Measurements from ENCODE around the gene SFMBT1. TPM values are rescaled to one million over a fixed set of nuclear protein-coding genes. Genes with fewer than 3 reads are reported as not detected.

Gene SFMBT1
- total and polyA plus RNA-seq, 2 experiments from 2014 or later, result 3.4 to 6.1 TPM

DNA sequence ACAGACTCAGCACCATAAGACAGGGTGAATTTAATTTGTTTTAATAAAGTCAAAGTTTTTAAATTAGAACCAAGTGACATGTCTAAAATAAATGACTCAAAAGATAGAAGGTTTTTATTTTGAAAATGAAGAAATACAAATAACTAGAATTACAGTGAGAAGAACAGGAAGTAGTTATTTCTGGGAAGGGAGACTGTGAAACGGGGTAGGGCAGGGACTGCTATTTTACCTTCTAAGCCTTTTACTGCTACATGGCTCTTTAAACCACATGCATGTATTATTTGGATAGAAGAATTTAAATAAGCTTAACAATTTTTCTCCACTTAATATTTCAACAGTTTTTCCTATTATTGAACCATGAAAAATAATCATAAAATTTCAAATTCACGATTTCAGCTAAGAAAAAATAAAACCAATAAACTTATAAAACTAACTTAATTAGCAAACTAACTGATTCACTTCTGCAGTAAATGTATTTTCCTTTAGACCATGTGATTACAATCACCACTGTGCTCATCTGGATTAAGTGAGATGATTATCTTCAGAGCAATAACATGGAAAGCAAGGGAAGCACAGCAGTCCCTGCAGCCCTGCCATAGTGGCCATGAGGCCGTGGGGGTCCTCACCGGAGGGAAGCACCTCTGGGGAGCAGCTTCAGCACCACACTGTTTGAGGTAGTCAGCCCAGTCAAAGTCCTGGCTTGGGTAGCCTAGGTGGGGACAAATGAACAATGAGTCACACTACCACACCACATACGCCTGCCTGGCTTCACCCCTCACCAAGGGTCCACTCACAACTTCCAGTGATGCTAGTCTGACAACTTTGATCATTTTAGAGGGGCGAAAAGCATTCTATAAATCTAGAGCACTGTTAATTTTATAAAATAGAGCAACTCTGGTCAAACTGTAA lies 120.2 kb downstream of the SFMBT1 start:
- TF ChIP-seq, protein P1, sequence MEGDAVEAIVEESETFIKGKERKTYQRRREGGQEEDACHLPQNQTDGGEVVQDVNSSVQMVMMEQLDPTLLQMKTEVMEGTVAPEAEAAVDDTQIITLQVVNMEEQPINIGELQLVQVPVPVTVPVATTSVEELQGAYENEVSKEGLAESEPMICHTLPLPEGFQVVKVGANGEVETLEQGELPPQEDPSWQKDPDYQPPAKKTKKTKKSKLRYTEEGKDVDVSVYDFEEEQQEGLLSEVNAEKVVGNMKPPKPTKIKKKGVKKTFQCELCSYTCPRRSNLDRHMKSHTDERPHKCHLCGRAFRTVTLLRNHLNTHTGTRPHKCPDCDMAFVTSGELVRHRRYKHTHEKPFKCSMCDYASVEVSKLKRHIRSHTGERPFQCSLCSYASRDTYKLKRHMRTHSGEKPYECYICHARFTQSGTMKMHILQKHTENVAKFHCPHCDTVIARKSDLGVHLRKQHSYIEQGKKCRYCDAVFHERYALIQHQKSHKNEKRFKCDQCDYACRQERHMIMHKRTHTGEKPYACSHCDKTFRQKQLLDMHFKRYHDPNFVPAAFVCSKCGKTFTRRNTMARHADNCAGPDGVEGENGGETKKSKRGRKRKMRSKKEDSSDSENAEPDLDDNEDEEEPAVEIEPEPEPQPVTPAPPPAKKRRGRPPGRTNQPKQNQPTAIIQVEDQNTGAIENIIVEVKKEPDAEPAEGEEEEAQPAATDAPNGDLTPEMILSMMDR (IDR thresholded peaks at IDR 0.05; ENCODE audit: low read depth, low read length), result no peak
- no peaks in the 10 kb centered on the region for H3K9me3 ChIP-seq (ENCODE audit: low read depth)
- H3K36me3 ChIP-seq, result no peaks in the 10 kb centered on the region
- DNase-seq (ENCODE audit: low read depth in 1 of 2, low spot score in 1 of 2), result no peak
- H3K27ac ChIP-seq, result no peak overlapping the region
- no peaks in the 10 kb centered on the region for H3K4me1 ChIP-seq (ENCODE audit: low read depth)
- no peak overlapping the region for H3K4me3 ChIP-seq
- H3K27me3 ChIP-seq, result no peaks in the 10 kb centered on the region

GRCh38 chr3:52923963-52924362 lies 121.9 kb downstream of the SFMBT1 start:
- Histone ChIP-seq H3K36me3 (no peaks in the 10 kb centered on the region), H3K4me1 (ENCODE audit: low read depth) (no peaks in the 10 kb centered on the region), H3K9me3 (ENCODE audit: low read depth) (no peaks in the 10 kb centered on the region), H3K27me3 (no peaks in the 10 kb centered on the region), H3K27ac (no peak overlapping the region), H3K4me3 (no peak overlapping the region)
- DNase-seq (ENCODE audit: low read depth in 1 of 2, low spot score in 1 of 2), result no peak
- TF ChIP-seq, protein P1 (IDR thresholded peaks at IDR 0.05; ENCODE audit: low read depth, low read length), result no peak

GRCh38 chr3:52920841-52921240 lies 125.0 kb downstream of the SFMBT1 start:
- Histone ChIP-seq H3K27ac (no peak overlapping the region), H3K36me3 (no peaks in the 10 kb centered on the region), H3K4me1 (ENCODE audit: low read depth) (no peaks in the 10 kb centered on the region), H3K4me3 (no peak overlapping the region), H3K27me3 (no peaks in the 10 kb centered on the region), H3K9me3 (ENCODE audit: low read depth) (no peaks in the 10 kb centered on the region)
- TF ChIP-seq, protein P1 (IDR thresholded peaks at IDR 0.05; ENCODE audit: low read depth, low read length), result no peak
- DNase-seq (ENCODE audit: low read depth in 1 of 2, low spot score in 1 of 2), result no peak

GRCh38 chr3:52917044-52917443 lies 128.8 kb downstream of the SFMBT1 start:
- no peak overlapping the region for H3K4me3 ChIP-seq
- TF ChIP-seq, protein P1 (IDR thresholded peaks at IDR 0.05; ENCODE audit: low read depth, low read length), result no peak
- H3K27me3 ChIP-seq, result no peaks in the 10 kb centered on the region
- no peak overlapping the region for H3K27ac ChIP-seq
- no peaks in the 10 kb centered on the region for H3K9me3 ChIP-seq (ENCODE audit: low read depth)
- H3K4me1 ChIP-seq (ENCODE audit: low read depth), result no peaks in the 10 kb centered on the region
- no peak for DNase-seq (ENCODE audit: low read depth in 1 of 2, low spot score in 1 of 2)
- H3K36me3 ChIP-seq, result no peaks in the 10 kb centered on the region

GRCh38 chr3:52915294-52915693 lies 130.6 kb downstream of the SFMBT1 start:
- TF ChIP-seq, protein P1 (IDR thresholded peaks at IDR 0.05; ENCODE audit: low read depth, low read length), result no peak
- Histone ChIP-seq H3K9me3 (ENCODE audit: low read depth) (no peaks in the 10 kb centered on the region), H3K27ac (no peak overlapping the region), H3K36me3 (no peaks in the 10 kb centered on the region), H3K4me1 (ENCODE audit: low read depth) (no peaks in the 10 kb centered on the region), H3K4me3 (no peak overlapping the region), H3K27me3 (no peaks in the 10 kb centered on the region)
- DNase-seq (ENCODE audit: low read depth in 1 of 2, low spot score in 1 of 2), result no peak

All from cardiac muscle cell (in vitro differentiated cells and primary cell).